Loucy (cell line): ENCODE measurements around the gene RPTOR.

Source experiments
- H2AFZ ChIP-seq: fragments of 200-600 bp; sonication (generic); 2 replicates; pipeline ENCODE4 v1.6.0; 2016; ENCODE audit warnings: antibody characterized with exemption, mild to moderate bottlenecking, low read length, moderate library complexity
- H3F3A ChIP-seq: fragments of 200-600 bp; 2 replicates; pipeline ENCODE4 v1.6.0; 2016; ENCODE audit warnings: antibody characterized with exemption, low read depth, mild to moderate bottlenecking
- H3K27me3 ChIP-seq: fragments of 200-600 bp; sonication (generic); 2 replicates; pipeline ENCODE4 v1.6.1; 2014; ENCODE audit warnings: low read length, mild to moderate bottlenecking; ENCODE audit not compliant: insufficient read depth, poor library complexity, severe bottlenecking
- H3K36me3 ChIP-seq: fragments of 200-600 bp; sonication (generic); 2 replicates; pipeline ENCODE4 v1.6.1; 2016; ENCODE audit warnings: low read length; ENCODE audit not compliant: insufficient read depth
- H3K4me1 ChIP-seq: fragments of 200-600 bp; sonication (generic); 2 replicates; pipeline ENCODE4 v1.5.1; 2014; ENCODE audit warnings: low read length, mild to moderate bottlenecking; ENCODE audit not compliant: insufficient read depth, poor library complexity, severe bottlenecking
- H3K4me2 ChIP-seq: fragments of 200-600 bp; sonication (generic); 2 replicates; pipeline ENCODE4 v1.6.0; 2014; ENCODE audit warnings: antibody characterized with exemption, low read length, low read depth, mild to moderate bottlenecking; ENCODE audit not compliant: poor library complexity, severe bottlenecking
- H3K4me3 ChIP-seq: fragments of 200-600 bp; sonication (generic); 2 replicates; pipeline ENCODE4 v1.5.1; 2014; ENCODE audit warnings: low read length, mild to moderate bottlenecking, mixed read lengths; ENCODE audit not compliant: poor library complexity, severe bottlenecking
- H3K79me2 ChIP-seq: fragments of 200-600 bp; sonication (generic); 2 replicates; pipeline ENCODE4 v1.6.1; 2014; ENCODE audit warnings: low read length; ENCODE audit not compliant: insufficient read depth
- H3K9ac ChIP-seq: fragments of 200-600 bp; sonication (generic); 2 replicates; pipeline ENCODE4 v1.6.0; 2014; ENCODE audit warnings: mild to moderate bottlenecking, low read depth, low read length, moderate library complexity; ENCODE audit not compliant: poor library complexity, severe bottlenecking
- H3K9me2 ChIP-seq: fragments of 200-600 bp; sonication (generic); replicated peaks from 2 replicates; pipeline ENCODE4 v1.6.1; 2016; ENCODE audit warnings: low read depth, low read length, mixed read lengths
- H3K9me3 ChIP-seq: fragments of 200-600 bp; sonication (generic); 2 replicates; pipeline ENCODE4 v1.6.1; 2014; ENCODE audit warnings: mild to moderate bottlenecking, antibody characterized with exemption, low read length, low read depth; ENCODE audit not compliant: insufficient read depth
- H4K20me1 ChIP-seq: fragments of 200-600 bp; sonication (generic); 2 replicates; pipeline ENCODE4 v1.6.0; 2014; ENCODE audit warnings: antibody characterized with exemption, low read length, mild to moderate bottlenecking; ENCODE audit not compliant: insufficient read depth, poor library complexity, severe bottlenecking
- CTCF ChIP-seq: fragments of 200-600 bp; sonication (generic); conservative IDR thresholded peaks from 2 replicates; pipeline ENCODE4 v1.5.1; 2014; ENCODE audit warnings: mild to moderate bottlenecking, antibody characterized with exemption, low read length
- EZH2phosphoT487 ChIP-seq: fragments of 200-600 bp; IDR thresholded peaks from 2 replicates; pipeline ENCODE4 v1.6.1; 2018; ENCODE audit warnings: antibody characterized with exemption, mild to moderate bottlenecking, moderate library complexity, borderline replicate concordance

Gene RPTOR

GRCh38 chr17:80986816-80987475 lies 442.3 kb downstream of the RPTOR start:
- no peak overlapping the region for H3K9ac ChIP-seq
- peaks cover 2% of the 10 kb centered on the region; the same call in 1 of the 2 replicates for H3K79me2 ChIP-seq
- H3K9me2 ChIP-seq, result no peaks in the 10 kb centered on the region
- peaks cover 4% of the 10 kb centered on the region for H3K4me1 ChIP-seq
- H3F3A ChIP-seq, result no peaks in the 10 kb centered on the region
- H3K27me3 ChIP-seq, result no peaks in the 10 kb centered on the region
- H4K20me1 ChIP-seq, result no peaks in the 10 kb centered on the region
- H3K36me3 ChIP-seq, result no peaks in the 10 kb centered on the region
- no peak overlapping the region for H2AFZ ChIP-seq
- TF ChIP-seq CTCF (no peak), EZH2phosphoT487 (no peak)
- H3K9me3 ChIP-seq, result no peaks in the 10 kb centered on the region
- no peak overlapping the region for H3K4me2 ChIP-seq
- H3K4me3 ChIP-seq, result no peak overlapping the region

GRCh38 chr17:80987941-80988461 lies 443.4 kb downstream of the RPTOR start:
- Histone ChIP-seq H3K79me2 (peaks cover 12% of the 10 kb centered on the region), H3F3A (no peaks in the 10 kb centered on the region), H3K4me1 (peaks cover 10% of the 10 kb centered on the region), H3K9ac (no peak overlapping the region), H3K4me2 (no peak overlapping the region), H3K9me2 (no peaks in the 10 kb centered on the region), H3K4me3 (no peak overlapping the region), H3K27me3 (no peaks in the 10 kb centered on the region), H3K36me3 (no peaks in the 10 kb centered on the region), H3K9me3 (no peaks in the 10 kb centered on the region), H2AFZ (no peak overlapping the region), H4K20me1 (peaks cover 7% of the 10 kb centered on the region)
- TF ChIP-seq EZH2phosphoT487 (no peak), CTCF (no peak)

GRCh38 chr17:80989586-80989913 lies 444.9 kb downstream of the RPTOR start:
- H3K79me2 ChIP-seq, result peaks cover 21% of the 10 kb centered on the region
- H3K4me2 ChIP-seq, result no peak overlapping the region
- no peak overlapping the region for H3K4me3 ChIP-seq
- no peak overlapping the region for H3K9ac ChIP-seq
- no peaks in the 10 kb centered on the region for H3K27me3 ChIP-seq
- H4K20me1 ChIP-seq, result peaks cover 8% of the 10 kb centered on the region
- peaks cover 17% of the 10 kb centered on the region for H3K4me1 ChIP-seq
- H3K36me3 ChIP-seq, result no peaks in the 10 kb centered on the region
- H2AFZ ChIP-seq, result no peak overlapping the region
- no peaks in the 10 kb centered on the region for H3K9me2 ChIP-seq
- no peak for TF ChIP-seq EZH2phosphoT487
- TF ChIP-seq CTCF, result no peak
- H3F3A ChIP-seq, result no peaks in the 10 kb centered on the region
- H3K9me3 ChIP-seq, result no peaks in the 10 kb centered on the region
